ENCODE data around the gene COLEC12.

COLEC12 gene

GRCh38 chr18:518081-518480, 17.6 kb upstream of the COLEC12 start:
- H3K4me3 ChIP-seq (replicated peaks; ENCODE audit: low read depth, low read length), result no peak overlapping the region
- no peak for DNase-seq (ENCODE audit: extremely low read depth, low read depth)
- no peak for TF ChIP-seq CTCF (IDR thresholded peaks at IDR 0.05; ENCODE audit: low read depth, low read length, missing control alignments)

GRCh38 chr18:515838-516237, 15.3 kb upstream of the COLEC12 start:
- no peak overlapping the region for H3K4me3 ChIP-seq (replicated peaks; ENCODE audit: low read depth, low read length)
- DNase-seq (ENCODE audit: extremely low read depth, low read depth), result no peak
- TF ChIP-seq CTCF (IDR thresholded peaks at IDR 0.05; ENCODE audit: low read depth, low read length, missing control alignments), result no peak

GRCh38 chr18:515156-515815, 14.8 kb upstream of the COLEC12 start:
- no peak overlapping the region for H3K4me3 ChIP-seq (replicated peaks; ENCODE audit: low read depth, low read length)
- DNase-seq (ENCODE audit: extremely low read depth, low read depth), result no peak
- no peak for TF ChIP-seq CTCF (IDR thresholded peaks at IDR 0.05; ENCODE audit: low read depth, low read length, missing control alignments)

- DNase-seq (ENCODE audit: extremely low read depth, low read depth), result no peak
- no peak for TF ChIP-seq CTCF (IDR thresholded peaks at IDR 0.05; ENCODE audit: low read depth, low read length, missing control alignments)
- no peak overlapping the region for H3K4me3 ChIP-seq (replicated peaks; ENCODE audit: low read depth, low read length)
Observed at GRCh38 chr18:513826-514530, 13.5 kb upstream of the COLEC12 start.

- DNase-seq (ENCODE audit: extremely low read depth, low read depth), result no peak
- H3K4me3 ChIP-seq (replicated peaks; ENCODE audit: low read depth, low read length), result no peak overlapping the region
- no peak for TF ChIP-seq CTCF (IDR thresholded peaks at IDR 0.05; ENCODE audit: low read depth, low read length, missing control alignments)
Observed at GRCh38 chr18:512957-513356, 12.5 kb upstream of the COLEC12 start.

- TF ChIP-seq CTCF (IDR thresholded peaks at IDR 0.05; ENCODE audit: low read depth, low read length, missing control alignments), result no peak
- no peak for DNase-seq (ENCODE audit: extremely low read depth, low read depth)
- no peak overlapping the region for H3K4me3 ChIP-seq (replicated peaks; ENCODE audit: low read depth, low read length)
Observed at GRCh38 chr18:508835-509234, 8.3 kb upstream of the COLEC12 start.

Data from HFF-Myc (cell line).